Heart left ventricle (tissue), 16 donors: ENCODE data around the gene SEPTIN5. TPM values are rescaled to one million over a fixed set of nuclear protein-coding genes. Genes with fewer than 3 reads are reported as not detected.

Experiments
- ATAC-seq, 4 donors: fragments of 200-7000 bp; cut with Tn5 transposase; one replicate each; pipeline ENCODE4 v1.9.1; 2020 to 2022; ENCODE audit warnings: moderate library complexity in 4 of 4, mild to moderate bottlenecking in 3 of 4, moderate number of reproducible peaks in 1 of 4
- DNase-seq, 5 donors: peaks; one replicate each; pipeline ENCODE4 v3.0.0-alpha.2; 2020
- H3K27ac ChIP-seq, 12 donors: fragments of 200-600 bp; sonication (generic) in 4 of 12; one replicate each; pipeline versions ENCODE4 v1.5.0 to v1.8.0; 2016 to 2022; ENCODE audit warnings: mild to moderate bottlenecking in 2 of 12
- H3K27me3 ChIP-seq, 9 donors: fragments of 200-600 bp; sonication (generic) in 2 of 9; one replicate each; pipeline versions ENCODE4 v1.5.1 to v1.8.0; 2016 to 2022; ENCODE audit warnings: mild to moderate bottlenecking in 3 of 9
- H3K36me3 ChIP-seq, 9 donors: fragments of 200-600 bp; sonication (generic) in 2 of 9; one replicate each; pipeline versions ENCODE4 v1.5.0 to v1.8.0; 2018 to 2022; ENCODE audit warnings: mild to moderate bottlenecking in 2 of 9
- H3K4me1 ChIP-seq, 12 donors: fragments of 200-600 bp; sonication (generic) in 4 of 12; one replicate each; pipeline versions ENCODE4 v1.5.0 to v1.8.0; 2016 to 2022; ENCODE audit warnings: mild to moderate bottlenecking in 3 of 12
- H3K4me3 ChIP-seq, 12 donors: fragments of 200-600 bp; sonication (generic) in 4 of 12; one replicate each; pipeline versions ENCODE4 v1.5.0 to v1.8.0; 2017 to 2022; ENCODE audit warnings: mild to moderate bottlenecking in 9 of 12, moderate library complexity in 4 of 12
- H3K9me3 ChIP-seq, 12 donors: fragments of 200-600 bp; sonication (generic) in 4 of 12; one replicate each; pipeline versions ENCODE4 v1.5.0 to v1.8.0; 2016 to 2022; ENCODE audit warnings: mild to moderate bottlenecking in 1 of 12
- POLR2A ChIP-seq, 2 donors: fragments of 450-650 bp; IDR thresholded peaks; one replicate each; pipeline ENCODE4 v1.6.1; 2017; ENCODE audit warnings: antibody characterized with exemption in 2 of 2, mild to moderate bottlenecking in 2 of 2, moderate library complexity in 2 of 2
- WGBS, 4 donors: extraction: QIAGEN DNeasy Blood & Tissue Kit in 2 of 4; methylation state at CpG; one replicate each; pipeline versions ENCODE4 v1.1.5 to v1.1.7; 2013 to 2018; 5-methylcytosine and 5-hydroxymethylcytosine counted together
- intact Hi-C, 10 donors: fragments of 100-400 bp; cut with DNase I; formaldehyde crosslinking; loops; one replicate each; pipeline versions ENCODE4 v1.11.1 to v1.14.2; 2022
- polyA plus RNA-seq, 2 donors: library from polyadenylated mRNA; stranded (reverse); fragments of 200-250 nt; gene quantifications; one replicate each; pipeline ENCODE4 v1.2.3, GENCODE V29; 2013
- total RNA-seq, 9 donors: library from RNA; depleted of rRNA in 2 of 9; stranded (reverse); fragments of >200 nt in 2 of 9; fragmentation: NEBNext Ultra II Directional in 3 of 9; extraction: Animal tissue kit (Norgen Biotek cat#: 25700) in 3 of 9; gene quantifications; one replicate each; pipeline versions ENCODE4 v1.1.0 to v1.2.4, GENCODE V29; 2016 to 2023
- TF ChIP-seq, protein P1 (sequence below), 12 donors: fragments of 200-600 bp; sonication (generic) in 4 of 12; IDR thresholded peaks; one replicate each; pipeline versions ENCODE4 v1.5.0 to v1.8.0; 2018 to 2022; ENCODE audit warnings: antibody characterized with exemption in 12 of 12, mild to moderate bottlenecking in 5 of 12
- donor health status: ischemic (EF 13 %, LVEDD 7.1; RV severe dilation, severe dysfunction).
- donor health status: healthy with polysubstance abuse.
- donor health status: DM: no; HTN: yes; CAD: no.
- donor health status: DM: no; HTN: no; CAD: no.
- donor health status: ischemic (EF 25% LVEDD 6.9; RV normal size, moderate dysfunction).
- donor health status: ischemic (EF 25% LVEDD 5.7; RV mildly dilated, moderate dysfunction).
- donor health status: healthy.
- donor health status: DM: yes; HTN: yes; CAD: no.
- donor health status: ischemic (EF 35%, LVEDD 5.7; RV mildly dilated, moderate dysfunction).
- donor health status: nonischemic (EF 11% LVEDD 7.7; RV severe dilation, severe dysfunction).
- donor health status: DM: yes; HTN: yes; CAD: no.
- donor health status: PGD.
- donor health status: ischemic (EF 29% LVEDD 5.4; RV normal size, mild dysfunction).
- donor health status: nonischemic (EF 23%, LVEDD 6.1; RV moderate dilation, normal function).

Gene SEPTIN5
- total and polyA plus RNA-seq, 11 donors, result 75.7 to 272 (median 127) TPM

GRCh38 chr22:19710769-19711106 lies 3.6 kb upstream of the SEPTIN5 start:
- WGBS, 4 donors, result 83 to 90% (median 88%) methylated on average over 6 of the region's 6 CpGs
- H3K27ac ChIP-seq, result no peak overlapping the region
- no peaks in the 10 kb centered on the region for H3K9me3 ChIP-seq
- peaks cover 0 to 35% (median 10%) of the 10 kb centered on the region in 12 donors for H3K4me1 ChIP-seq
- ATAC-seq, result no peak
- no peak for TF ChIP-seq POLR2A (IDR thresholded peaks at IDR 0.05)
- TF ChIP-seq, protein P1, sequence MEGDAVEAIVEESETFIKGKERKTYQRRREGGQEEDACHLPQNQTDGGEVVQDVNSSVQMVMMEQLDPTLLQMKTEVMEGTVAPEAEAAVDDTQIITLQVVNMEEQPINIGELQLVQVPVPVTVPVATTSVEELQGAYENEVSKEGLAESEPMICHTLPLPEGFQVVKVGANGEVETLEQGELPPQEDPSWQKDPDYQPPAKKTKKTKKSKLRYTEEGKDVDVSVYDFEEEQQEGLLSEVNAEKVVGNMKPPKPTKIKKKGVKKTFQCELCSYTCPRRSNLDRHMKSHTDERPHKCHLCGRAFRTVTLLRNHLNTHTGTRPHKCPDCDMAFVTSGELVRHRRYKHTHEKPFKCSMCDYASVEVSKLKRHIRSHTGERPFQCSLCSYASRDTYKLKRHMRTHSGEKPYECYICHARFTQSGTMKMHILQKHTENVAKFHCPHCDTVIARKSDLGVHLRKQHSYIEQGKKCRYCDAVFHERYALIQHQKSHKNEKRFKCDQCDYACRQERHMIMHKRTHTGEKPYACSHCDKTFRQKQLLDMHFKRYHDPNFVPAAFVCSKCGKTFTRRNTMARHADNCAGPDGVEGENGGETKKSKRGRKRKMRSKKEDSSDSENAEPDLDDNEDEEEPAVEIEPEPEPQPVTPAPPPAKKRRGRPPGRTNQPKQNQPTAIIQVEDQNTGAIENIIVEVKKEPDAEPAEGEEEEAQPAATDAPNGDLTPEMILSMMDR (IDR thresholded peaks at IDR 0.05), result no peak
- no peaks in the 10 kb centered on the region for H3K36me3 ChIP-seq
- no peak overlapping the region for H3K4me3 ChIP-seq
- peaks cover 0 to 21% (median 0%) of the 10 kb centered on the region in 9 donors for H3K27me3 ChIP-seq
- no peak for DNase-seq
- intact Hi-C loops, result loop anchor here in 5 of 10 donors (2.0 to 10.0 kb wide), 4 partner anchors 16 to 416 kb away; partner anchors contain the start of gene CLTCL1 (in 1 of the 5)

DNA sequence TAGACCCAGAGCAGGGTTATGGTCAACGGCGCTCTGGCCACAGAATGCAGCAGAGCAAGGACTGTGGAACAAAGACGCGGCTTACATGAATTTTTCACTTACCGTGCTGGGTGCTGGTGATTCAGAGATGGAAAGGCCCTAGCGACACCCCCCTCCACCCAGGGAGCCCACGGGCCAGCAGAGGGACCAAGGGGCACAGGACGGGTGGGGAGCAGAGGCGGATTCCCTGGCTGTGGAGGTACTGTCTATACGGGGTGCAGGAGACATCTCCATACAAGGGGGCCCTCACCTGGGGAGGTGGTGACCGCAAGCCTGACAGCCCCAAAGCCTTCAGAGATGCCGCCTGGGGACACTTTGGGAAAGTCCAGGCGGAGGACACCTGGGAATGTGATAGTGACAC lies 1.1 kb upstream of the SEPTIN5 start:
- H3K4me1 ChIP-seq, result peaks cover 0 to 57% (median 13%) of the 10 kb centered on the region in 12 donors
- no peaks in the 10 kb centered on the region for H3K36me3 ChIP-seq
- H3K4me3 ChIP-seq, result peak overlapping the region in 2 of 12 donors; percentile 47 to 68
- no peak for TF ChIP-seq POLR2A (IDR thresholded peaks at IDR 0.05)
- TF ChIP-seq, protein P1 (IDR thresholded peaks at IDR 0.05), result no peak
- intact Hi-C loops, result loop anchor here in 4 of 10 donors (10.0 kb wide), 3 partner anchors 78 to 418 kb away; partner anchors contain the start of gene CLTCL1 (in 1 of the 4)
- no peaks in the 10 kb centered on the region for H3K9me3 ChIP-seq
- ATAC-seq, result no peak
- H3K27ac ChIP-seq, result no peak overlapping the region
- peak in 4 of 5 donors; percentile 16 to 39 (median 18) for DNase-seq
- peaks cover 0 to 24% (median 0%) of the 10 kb centered on the region in 9 donors for H3K27me3 ChIP-seq
- WGBS, 4 donors, result 90 to 94% (median 94%) methylated on average over 13 of the region's 13 CpGs

DNA sequence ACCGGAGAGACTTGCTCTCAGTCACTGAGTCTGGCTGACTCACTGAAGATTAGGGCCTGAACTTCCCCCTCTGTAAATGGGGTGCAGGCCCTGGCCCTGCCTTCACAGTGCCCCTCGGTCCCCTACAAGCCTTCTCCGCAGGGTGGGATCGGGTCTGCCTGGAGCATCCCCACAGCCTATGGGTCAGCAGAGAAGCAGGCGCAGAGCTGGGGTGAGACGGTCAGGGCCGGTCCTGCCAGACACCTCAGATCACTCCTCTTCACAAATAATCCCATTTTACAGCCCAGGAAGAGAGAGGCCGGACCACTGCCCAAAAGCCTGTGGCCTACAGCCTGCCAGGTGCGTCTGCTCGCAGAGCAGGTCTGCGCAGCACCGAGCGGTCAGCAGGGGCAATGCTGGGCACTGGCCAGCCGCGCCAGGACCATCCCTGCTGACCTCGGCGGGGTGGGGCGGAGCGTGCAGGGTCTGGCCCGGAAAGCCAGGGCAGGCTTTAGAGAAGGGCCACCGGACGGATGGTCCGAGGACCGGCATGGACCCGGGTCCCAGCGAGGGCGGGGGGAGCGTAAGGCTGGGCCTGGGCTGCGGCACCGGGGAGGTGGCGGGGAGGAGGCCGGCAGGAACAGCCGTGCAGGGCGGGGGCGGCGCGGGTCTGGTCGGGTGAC lies 522 bp upstream of the SEPTIN5 start:
- Histone ChIP-seq H3K4me3 (peak overlapping the region; percentile 25 to 83 (median 64)), H3K27ac (peak overlapping the region in 3 of 12 donors; percentile 8 to 48 (median 13)), H3K36me3 (no peaks in the 10 kb centered on the region), H3K9me3 (no peaks in the 10 kb centered on the region), H3K4me1 (peaks cover 0 to 57% (median 18%) of the 10 kb centered on the region in 12 donors), H3K27me3 (peaks cover 0 to 29% (median 0%) of the 10 kb centered on the region in 9 donors)
- 20 to 25% (median 24%) methylated on average over 26 to 38 of the region's 38 CpGs for WGBS, 4 donors
- TF ChIP-seq, protein P1 (IDR thresholded peaks at IDR 0.05), result no peak
- no peak for TF ChIP-seq POLR2A (IDR thresholded peaks at IDR 0.05)
- intact Hi-C loops, result loop anchor here in 5 of 10 donors (1.0 to 10.0 kb wide), 4 partner anchors 79 to 419 kb away; partner anchors contain the start of gene CLTCL1 (in 1 of the 5)
- DNase-seq, result peak in 2 of 5 donors; percentile 33 to 68
- ATAC-seq, result peak in 2 of 4 donors; percentile 1 to 2
